GM21576 (cell line): ENCODE measurements around the gene DNAH17.

ENCODE experiments used
- ATAC-seq: cut with Tn5 transposase; IDR thresholded peaks from one replicate; pipeline ENCODE4 v1.9.1; 2021; ENCODE audit warnings: mild to moderate bottlenecking, moderate library complexity; ENCODE audit not compliant: unreplicated experiment

The DNAH17 gene

GRCh38 chr17:78499715-78500540 is 77.3 kb downstream of the DNAH17 start:
- ATAC-seq = no peak

GRCh38 chr17:78498848-78499247 is 78.3 kb downstream of the DNAH17 start:
- no peak for ATAC-seq

- no peak for ATAC-seq
These were observed 80.1 kb downstream of the DNAH17 start for GRCh38 chr17:78497115-78497540.

- no peak for ATAC-seq
These were observed 80.9 kb downstream of the DNAH17 start for GRCh38 chr17:78496311-78496710.

- no peak for ATAC-seq
These were observed 81.6 kb downstream of the DNAH17 start for GRCh38 chr17:78495634-78496033.

- ATAC-seq = no peak
These were observed 82.4 kb downstream of the DNAH17 start for GRCh38 chr17:78494696-78495330.

- ATAC-seq = no peak
These were observed 83.1 kb downstream of the DNAH17 start for GRCh38 chr17:78493853-78494695.

GRCh38 chr17:78493450-78493849 is 83.7 kb downstream of the DNAH17 start:
- ATAC-seq = no peak

GRCh38 chr17:78492116-78492799 is 84.9 kb downstream of the DNAH17 start:
- no peak for ATAC-seq

- no peak for ATAC-seq
These were observed 85.7 kb downstream of the DNAH17 start for GRCh38 chr17:78491236-78492115.

- ATAC-seq = no peak
These were observed 86.5 kb downstream of the DNAH17 start for GRCh38 chr17:78490673-78491072.

- no peak for ATAC-seq
These were observed 87.0 kb downstream of the DNAH17 start for GRCh38 chr17:78490156-78490555.

GRCh38 chr17:78488867-78489634 is 88.1 kb downstream of the DNAH17 start:
- ATAC-seq = no peak

GRCh38 chr17:78488156-78488555 is 89.0 kb downstream of the DNAH17 start:
- ATAC-seq = no peak

GRCh38 chr17:78486946-78487680 is 90.1 kb downstream of the DNAH17 start:
- no peak for ATAC-seq

GRCh38 chr17:78486228-78486802 is 90.9 kb downstream of the DNAH17 start:
- no peak for ATAC-seq

GRCh38 chr17:78485290-78486168 is 91.7 kb downstream of the DNAH17 start:
- ATAC-seq = no peak
